ENCODE data around the gene ARSD. TPM values are rescaled to one million over a fixed set of nuclear protein-coding genes. Genes with fewer than 3 reads are reported as not detected.

Gene ARSD
- total RNA-seq, 2 experiments from 2014 or later = 3.9 to 4.4 TPM

DNA sequence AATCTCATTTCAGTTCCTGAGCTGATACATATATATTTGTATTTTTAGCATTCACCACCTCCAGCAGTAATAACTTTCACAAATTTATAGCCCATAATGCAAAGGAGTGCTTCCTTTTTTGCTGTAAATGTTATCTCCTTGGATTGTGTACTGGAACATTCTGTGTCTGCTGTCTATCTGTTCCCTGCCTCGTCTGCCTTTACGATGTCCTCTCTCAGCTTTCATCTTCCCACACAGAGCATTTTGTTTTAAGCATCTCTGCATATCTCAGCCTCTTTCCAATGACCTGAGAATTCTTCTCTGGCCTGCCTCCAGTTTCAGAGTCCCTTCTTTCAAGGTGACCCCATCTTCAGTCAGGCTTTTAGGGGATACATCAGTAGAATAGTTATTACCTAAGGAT, 57.3 kb downstream of the ARSD start:
- no peak overlapping the region for H3K27ac Mint-ChIP-seq
- no peak overlapping the region for H3K4me3 Mint-ChIP-seq
- CTCF ChIA-PET = no interaction called here

DNA sequence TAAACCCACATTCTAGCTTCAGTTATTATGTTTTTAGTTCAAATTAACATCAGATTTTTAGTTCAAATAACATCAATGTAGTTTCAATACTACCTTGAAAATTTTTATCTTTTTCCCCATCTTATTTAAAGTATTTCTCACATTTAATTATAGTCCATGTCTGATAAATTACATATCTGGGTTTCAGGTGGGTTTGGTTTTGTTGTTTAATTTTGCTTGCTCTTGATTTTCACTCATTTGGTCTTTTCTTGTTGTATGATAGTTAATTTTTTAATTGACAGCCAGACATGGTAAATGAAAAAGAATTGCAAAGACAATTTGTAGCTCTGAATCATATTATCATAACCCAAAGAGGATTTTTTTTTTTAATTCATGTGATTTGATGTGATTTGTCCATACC, 58.5 kb downstream of the ARSD start:
- POLR2A ChIA-PET = no interaction called here
- no peak for DNase-seq
- no peak overlapping the region for H3K4me3 Mint-ChIP-seq
- H3K36me3 Mint-ChIP-seq (ENCODE audit: low read depth) = no peaks in the 10 kb centered on the region
- H3K27me3 Mint-ChIP-seq = peaks cover 1% of the 10 kb centered on the region
- no peaks in the 10 kb centered on the region for H3K4me1 Mint-ChIP-seq
- H3K27ac Mint-ChIP-seq = no peak overlapping the region
- H3K9me3 Mint-ChIP-seq = no peaks in the 10 kb centered on the region
- CTCF ChIA-PET = no interaction called here

More for the DNA sequence above, 57.3 kb downstream of the ARSD start:
- no peaks in the 10 kb centered on the region for H3K36me3 Mint-ChIP-seq (ENCODE audit: low read depth)
- H3K4me1 Mint-ChIP-seq = no peaks in the 10 kb centered on the region
- POLR2A ChIA-PET = no interaction called here
- no peaks in the 10 kb centered on the region for H3K9me3 Mint-ChIP-seq
- DNase-seq = no peak
- H3K27me3 Mint-ChIP-seq = peaks cover 1% of the 10 kb centered on the region

DNA sequence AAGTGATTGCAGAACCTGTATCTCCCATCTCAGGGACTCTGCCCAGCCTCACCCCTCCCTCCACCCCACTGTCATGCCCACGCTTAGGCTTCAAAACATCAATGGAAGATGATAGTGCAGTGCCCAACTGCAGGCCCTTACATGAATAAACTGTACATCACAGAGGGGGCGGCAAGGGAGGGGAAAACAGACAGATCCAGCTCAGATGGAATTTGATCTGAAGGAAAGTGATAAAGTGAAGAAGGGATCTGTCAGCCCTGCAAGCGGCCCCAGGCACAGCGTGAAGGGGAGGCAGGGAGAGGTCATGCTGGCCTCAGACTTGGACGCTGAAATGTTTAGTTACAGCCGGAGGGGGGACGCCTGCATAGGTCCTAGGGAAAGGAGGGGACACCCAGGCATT, 61.9 kb downstream of the ARSD start:
- CTCF ChIA-PET = no interaction called here
- DNase-seq = no peak
- no peaks in the 10 kb centered on the region for H3K9me3 Mint-ChIP-seq
- H3K4me1 Mint-ChIP-seq = no peaks in the 10 kb centered on the region
- H3K27ac Mint-ChIP-seq = no peak overlapping the region
- H3K4me3 Mint-ChIP-seq = no peak overlapping the region
- no peaks in the 10 kb centered on the region for H3K27me3 Mint-ChIP-seq
- POLR2A ChIA-PET = no interaction called here
- no peaks in the 10 kb centered on the region for H3K36me3 Mint-ChIP-seq (ENCODE audit: low read depth)

DNA sequence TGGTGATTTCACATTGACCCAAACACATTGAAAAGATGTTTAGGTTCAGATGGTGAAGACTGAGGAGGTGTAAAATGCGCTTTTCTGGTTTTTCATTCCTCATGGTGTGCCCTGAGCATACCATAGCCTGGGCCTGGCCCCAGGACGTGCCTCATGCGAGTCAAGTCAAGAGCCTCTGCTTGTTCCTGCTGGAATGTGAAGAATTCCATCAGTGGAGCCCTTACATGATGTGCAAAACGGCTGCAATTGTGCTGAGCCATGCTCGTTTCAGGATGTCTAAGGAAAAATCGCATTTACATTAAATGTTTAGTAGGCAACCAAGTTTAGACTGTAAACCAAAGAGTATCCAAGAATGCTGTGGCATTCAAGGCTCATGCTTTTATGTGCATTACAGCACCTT, 65.5 kb downstream of the ARSD start:
- ChIA-PET CTCF (no interaction called here), POLR2A (no interaction called here)
- Mint-ChIP-seq H3K9me3 (no peaks in the 10 kb centered on the region), H3K4me3 (no peak overlapping the region), H3K4me1 (no peaks in the 10 kb centered on the region), H3K27ac (no peak overlapping the region), H3K36me3 (ENCODE audit: low read depth) (no peaks in the 10 kb centered on the region), H3K27me3 (no peaks in the 10 kb centered on the region)
- DNase-seq = no peak

DNA sequence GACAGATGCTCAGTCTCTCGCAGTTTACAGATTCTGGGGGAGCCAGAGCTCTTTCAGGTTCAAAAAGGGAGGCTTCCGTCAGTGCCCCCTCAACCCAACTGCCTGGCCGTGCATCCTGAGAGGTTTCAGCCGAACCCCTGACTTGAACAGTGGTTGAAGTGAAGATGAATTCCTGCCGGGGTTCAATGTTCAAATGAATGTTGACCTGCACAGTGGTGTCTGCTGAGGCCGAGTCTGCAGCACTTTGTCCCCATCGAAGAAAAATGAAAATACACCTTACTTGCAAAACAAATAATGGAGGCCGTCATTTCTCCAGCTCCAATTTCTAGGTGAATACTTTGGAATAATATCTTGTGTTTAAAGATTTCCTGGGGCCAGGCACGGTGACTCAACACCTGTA, 66.7 kb downstream of the ARSD start:
- Mint-ChIP-seq H3K9me3 (no peaks in the 10 kb centered on the region), H3K36me3 (ENCODE audit: low read depth) (no peaks in the 10 kb centered on the region), H3K4me3 (no peak overlapping the region), H3K27me3 (no peaks in the 10 kb centered on the region), H3K4me1 (no peaks in the 10 kb centered on the region), H3K27ac (no peak overlapping the region)
- POLR2A ChIA-PET = no interaction called here
- no peak for DNase-seq
- CTCF ChIA-PET = no interaction called here

DNA sequence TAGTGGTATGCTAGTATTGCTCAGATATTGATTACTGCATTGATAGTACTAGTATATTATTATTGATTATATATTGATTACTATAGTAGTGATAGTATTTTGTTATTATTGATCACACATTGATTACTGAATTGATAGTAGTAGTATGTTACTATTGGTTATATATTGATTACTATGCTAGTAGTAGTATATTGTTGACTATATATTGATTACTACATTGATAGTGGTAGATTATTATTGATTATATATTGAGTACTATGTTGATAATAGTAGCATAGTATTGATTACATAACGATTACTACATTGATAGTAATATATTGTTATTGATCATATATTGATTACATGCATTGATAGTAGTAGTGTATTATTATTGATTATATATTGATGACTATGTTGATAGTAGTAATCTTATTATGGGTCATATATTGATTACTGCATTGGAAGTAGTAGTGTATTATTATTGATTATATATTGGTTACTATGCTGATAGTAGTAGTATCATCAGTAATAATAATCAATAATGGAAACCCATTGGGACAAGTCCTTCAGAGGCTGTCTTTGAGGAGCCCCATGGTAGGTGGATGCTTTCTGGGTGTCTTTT, 69.8 kb downstream of the ARSD start:
- DNase-seq = no peak
- H3K27ac Mint-ChIP-seq = no peak overlapping the region
- H3K27me3 Mint-ChIP-seq = no peaks in the 10 kb centered on the region
- ChIA-PET POLR2A (no interaction called here), CTCF (no interaction called here)
- H3K36me3 Mint-ChIP-seq (ENCODE audit: low read depth) = no peaks in the 10 kb centered on the region
- no peaks in the 10 kb centered on the region for H3K4me1 Mint-ChIP-seq
- no peaks in the 10 kb centered on the region for H3K9me3 Mint-ChIP-seq
- no peak overlapping the region for H3K4me3 Mint-ChIP-seq

DNA sequence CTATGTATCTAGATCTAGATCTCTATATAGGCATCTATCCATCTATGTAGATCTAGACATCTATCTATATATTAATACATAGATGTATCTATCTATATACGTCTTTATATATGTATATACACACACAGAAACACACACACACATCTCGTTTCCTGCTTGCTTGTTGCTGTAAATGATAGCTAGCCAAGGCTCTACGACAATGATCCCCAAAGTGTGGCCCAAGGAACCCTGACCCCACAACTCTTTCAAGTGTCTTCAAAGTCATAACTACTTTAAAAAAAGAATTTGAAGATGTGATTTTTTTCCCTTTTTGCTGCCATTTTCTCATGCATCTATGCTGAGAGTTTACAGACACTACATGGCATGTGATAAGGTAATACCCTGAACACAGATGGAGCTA, 71.6 kb downstream of the ARSD start:
- H3K4me1 Mint-ChIP-seq = no peaks in the 10 kb centered on the region
- H3K27ac Mint-ChIP-seq = no peak overlapping the region
- no peak for DNase-seq
- no peaks in the 10 kb centered on the region for H3K36me3 Mint-ChIP-seq (ENCODE audit: low read depth)
- ChIA-PET POLR2A (no interaction called here), CTCF (no interaction called here)
- no peaks in the 10 kb centered on the region for H3K9me3 Mint-ChIP-seq
- H3K27me3 Mint-ChIP-seq = no peaks in the 10 kb centered on the region
- no peak overlapping the region for H3K4me3 Mint-ChIP-seq

DNA sequence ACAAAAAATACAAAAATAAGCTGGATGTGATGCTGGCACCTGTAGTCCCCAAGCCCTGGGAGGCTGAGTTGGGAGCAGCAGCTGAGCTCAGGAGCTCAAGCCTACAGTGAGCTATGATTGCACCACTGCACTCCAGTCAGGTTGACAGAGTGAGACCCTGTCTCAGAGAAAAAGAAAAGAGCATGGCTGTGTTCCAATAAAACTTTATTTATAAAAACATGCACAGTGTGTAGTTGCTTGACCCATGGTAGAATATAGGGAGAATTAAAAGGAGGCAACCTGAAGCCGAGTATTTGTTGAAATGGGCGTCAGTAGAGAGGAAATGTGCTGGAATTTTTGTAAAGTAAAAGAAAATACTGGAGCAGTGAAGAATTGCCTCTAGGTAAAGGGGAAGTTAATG, 73.4 kb downstream of the ARSD start:
- no peaks in the 10 kb centered on the region for H3K36me3 Mint-ChIP-seq (ENCODE audit: low read depth)
- H3K4me1 Mint-ChIP-seq = no peaks in the 10 kb centered on the region
- no peaks in the 10 kb centered on the region for H3K27me3 Mint-ChIP-seq
- DNase-seq = no peak
- CTCF ChIA-PET = no interaction called here
- POLR2A ChIA-PET = interaction anchor here (0.6 kb wide), 1 partner anchor 18 kb away, joined by 3 read pairs; no protein-coding TSS in a partner anchor
- no peak overlapping the region for H3K4me3 Mint-ChIP-seq
- no peak overlapping the region for H3K27ac Mint-ChIP-seq
- H3K9me3 Mint-ChIP-seq = no peaks in the 10 kb centered on the region

DNA sequence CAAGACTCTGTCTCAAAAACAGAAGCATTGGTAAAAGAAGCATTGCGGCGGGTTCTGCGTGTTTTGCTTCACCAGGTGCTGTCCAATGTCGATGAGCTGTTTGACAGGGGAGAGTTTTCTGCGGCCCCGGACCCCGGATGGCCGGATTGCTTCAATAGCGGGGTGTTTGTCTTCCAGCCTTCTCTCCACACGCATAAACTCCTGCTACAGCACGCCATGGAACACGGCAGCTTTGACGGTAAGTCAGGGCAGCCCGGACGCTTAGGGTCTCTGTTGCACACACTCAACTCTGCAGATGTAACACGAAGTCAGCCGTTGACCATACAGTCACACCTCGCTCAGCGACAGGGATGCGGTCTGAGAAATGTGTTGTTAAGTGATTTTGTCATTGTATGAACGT, 74.2 kb downstream of the ARSD start:
- CTCF ChIA-PET = no interaction called here
- DNase-seq = no peak
- no peak overlapping the region for H3K4me3 Mint-ChIP-seq
- no peaks in the 10 kb centered on the region for H3K27me3 Mint-ChIP-seq
- H3K4me1 Mint-ChIP-seq = no peaks in the 10 kb centered on the region
- H3K9me3 Mint-ChIP-seq = no peaks in the 10 kb centered on the region
- H3K27ac Mint-ChIP-seq = no peak overlapping the region
- POLR2A ChIA-PET = no interaction called here
- H3K36me3 Mint-ChIP-seq (ENCODE audit: low read depth) = no peaks in the 10 kb centered on the region

Other genes with a start within 250 kb of the ARSD start
- gene CD99, start 238.0 kb downstream of the ARSD start, total RNA-seq = 100 to 1,000 TPM; 389 to 410 TPM
- gene XG, start 177.3 kb downstream of the ARSD start, total RNA-seq = not detected
- gene GYG2, start 100.4 kb downstream of the ARSD start, total RNA-seq = not detected
- not detected for gene ARSH, start 77.2 kb upstream of the ARSD start, total RNA-seq
- not detected for gene ARSF, start 112.1 kb upstream of the ARSD start, total RNA-seq

All from activated CD4-positive, alpha-beta memory T cell treated with anti-CD3 and anti-CD28 coated beads, Interleukin-2, amount 10 ng/mL, durations not matched to agents 7 days and 5 days (primary cell).